A673 (cell line): ENCODE data around the gene PCBP3. TPM values are rescaled to one million over a fixed set of nuclear protein-coding genes. Genes with fewer than 3 reads are reported as not detected.

Experiments used
- BruUV-seq: library from RNA; stranded (reverse); fragments of 400-500 nt; replicated peaks from 2 replicates; lab custom pipeline; 2021; lab: Mats Ljungman, UMichigan
- CTCF ChIA-PET: fragments of 300-600 bp; sonication (Branson Sonifier 250); formaldehyde crosslinking; loops from one replicate; lab custom pipeline; 2022; ENCODE audit warnings: antibody characterized with exemption; lab: Charles Lee
- POLR2A ChIA-PET: fragments of 300-600 bp; sonication (Branson Sonifier 250); formaldehyde crosslinking; loops from one replicate; lab custom pipeline; 2022; ENCODE audit warnings: antibody characterized with exemption; ENCODE audit not compliant: low non-redundant PET; lab: Charles Lee
- DNase-seq: peaks from one replicate; pipeline ENCODE4 v3.0.0-alpha.2; 2015; ENCODE audit warnings: low spot score
- H3K27ac ChIP-seq: fragments of 200-600 bp; sonication (generic); 2 replicates; pipeline ENCODE4 v1.5.1; 2016; ENCODE audit warnings: mixed run types, low read depth, mild to moderate bottlenecking, mixed read lengths, antibody characterized with exemption, low read length; ENCODE audit not compliant: poor library complexity, severe bottlenecking
- H3K27me3 ChIP-seq: fragments of 200-600 bp; sonication (generic); replicated peaks from 2 replicates; pipeline ENCODE4 v1.6.1; 2017; ENCODE audit warnings: mixed run types, low read depth, mild to moderate bottlenecking, mixed read lengths, antibody characterized with exemption, low read length; ENCODE audit not compliant: insufficient read depth, poor library complexity
- H3K36me3 ChIP-seq: fragments of 200-600 bp; sonication (generic); 2 replicates; pipeline ENCODE4 v1.6.1; 2016; ENCODE audit warnings: mixed run types, mild to moderate bottlenecking, mixed read lengths, antibody characterized with exemption, low read length; ENCODE audit not compliant: insufficient read depth, poor library complexity, severe bottlenecking
- H3K4me1 ChIP-seq: fragments of 200-600 bp; sonication (generic); 2 replicates; pipeline ENCODE4 v1.6.1; 2017; ENCODE audit warnings: mixed run types, mild to moderate bottlenecking, mixed read lengths, antibody characterized with exemption, low read length; ENCODE audit not compliant: insufficient read depth, poor library complexity, severe bottlenecking
- H3K4me3 ChIP-seq: fragments of 200-600 bp; sonication (generic); 2 replicates; pipeline ENCODE4 v1.5.1; 2016; ENCODE audit warnings: low read depth, mixed run types, mild to moderate bottlenecking, mixed read lengths, low read length; ENCODE audit not compliant: poor library complexity, severe bottlenecking
- H3K9me3 ChIP-seq: fragments of 200-600 bp; sonication (generic); 2 replicates; pipeline ENCODE4 v1.6.1; 2016; ENCODE audit warnings: mixed run types, low read depth, mild to moderate bottlenecking, mixed read lengths, antibody characterized with exemption, low read length; ENCODE audit not compliant: poor library complexity, severe bottlenecking
- CTCF ChIP-seq: fragments of 300-800, 200-600 bp; sonication (generic); conservative IDR thresholded peaks from 2 replicates; pipeline ENCODE4 v1.5.1; 2017; ENCODE audit warnings: low read depth, mild to moderate bottlenecking, antibody characterized with exemption, low read length, moderate library complexity, mixed read lengths
- EZH2 ChIP-seq: fragments of 200-600 bp; sonication (generic); IDR thresholded peaks from 2 replicates; pipeline ENCODE4 v1.6.1; 2017; ENCODE audit warnings: borderline replicate concordance, low read depth, mild to moderate bottlenecking, mixed read lengths, antibody characterized with exemption, low read length; ENCODE audit not compliant: poor library complexity, severe bottlenecking
- intact Hi-C: fragments of 100-400 bp; cut with micrococcal nuclease; formaldehyde crosslinking; loops from one replicate; pipeline ENCODE4 v1.10.0; 2022; ENCODE audit not compliant: unreplicated experiment
- total RNA-seq: library from RNA; stranded (reverse); gene quantifications from 2 replicates; pipeline ENCODE4 v1.2.3, GENCODE V29; 2021

Gene PCBP3
- total RNA-seq, 1 experiment from 2014 or later = 25.6 TPM

- intact Hi-C loops = no loop called here
- no peak overlapping the region for H3K27ac ChIP-seq
- ChIA-PET CTCF (no interaction called here), POLR2A (no interaction called here)
- no peaks in the 10 kb centered on the region for H3K27me3 ChIP-seq
- H3K4me1 ChIP-seq = peaks cover 32% of the 10 kb centered on the region
- no peak overlapping the region for H3K4me3 ChIP-seq
- TF ChIP-seq CTCF (no peak), EZH2 (no peak)
- no TSS peak for BruUV-seq
- DNase-seq = no peak
- no peaks in the 10 kb centered on the region for H3K9me3 ChIP-seq
- H3K36me3 ChIP-seq = no peaks in the 10 kb centered on the region
Observed at GRCh38 chr21:45980271-45980670, 336.7 kb downstream of the PCBP3 start.

GRCh38 chr21:45980697-45981096, 337.2 kb downstream of the PCBP3 start:
- no peaks in the 10 kb centered on the region for H3K27me3 ChIP-seq
- TF ChIP-seq EZH2 (no peak), CTCF (no peak)
- BruUV-seq = no TSS peak
- no peaks in the 10 kb centered on the region for H3K9me3 ChIP-seq
- H3K4me3 ChIP-seq = peak overlapping the region; percentile 40
- intact Hi-C loops = no loop called here
- ChIA-PET POLR2A (no interaction called here), CTCF (no interaction called here)
- H3K4me1 ChIP-seq = peaks cover 30% of the 10 kb centered on the region
- H3K27ac ChIP-seq = peak overlapping the region; percentile 47
- H3K36me3 ChIP-seq = no peaks in the 10 kb centered on the region
- DNase-seq = no peak

- POLR2A ChIA-PET = no interaction called here
- H3K36me3 ChIP-seq = no peaks in the 10 kb centered on the region
- intact Hi-C loops = no loop called here
Observed at GRCh38 chr21:45981151-45982091, 337.9 kb downstream of the PCBP3 start, which contains the start of gene COL6A1. Gene COL6A1 (plus strand): TSS chr21:45981770. CDS start chr21:45981851, 81 bp downstream.

More at GRCh38 chr21:45981151-45982091, 337.9 kb downstream of the PCBP3 start, which contains the start of gene COL6A1:
- Histone ChIP-seq H3K4me3 (peak within 1 kb of the TSS; percentile 72), H3K9me3 (no peaks in the 10 kb centered on the region), H3K4me1 (peaks cover 30% of the 10 kb centered on the region), H3K27me3 (no peaks in the 10 kb centered on the region), H3K27ac (peak within 1 kb of the TSS; percentile 54)
- CTCF ChIA-PET = no interaction called here
- DNase-seq = peak; percentile 90
- TF ChIP-seq CTCF = no peak
- TF ChIP-seq EZH2 = no peak
- no TSS peak for BruUV-seq
